H9 (cell line): Measurements from ENCODE around the gene SNX11. TPM values are rescaled to one million over a fixed set of nuclear protein-coding genes. Genes with fewer than 3 reads are reported as not detected.

Experiments
- DNase-seq: peaks from one replicate; pipeline ENCODE4 v3.0.0-alpha.2; 2017
- H2AFZ ChIP-seq: one replicate; pipeline ENCODE4 v1.6.1; 2013; ENCODE audit warnings: mild to moderate bottlenecking, low read length, control low read depth, moderate library complexity
- H2AK5ac ChIP-seq: 2 replicates; pipeline ENCODE4 v1.6.1; 2013; ENCODE audit warnings: low read length, control low read depth, mixed read lengths; ENCODE audit not compliant: insufficient read length
- H2BK120ac ChIP-seq: one replicate; pipeline ENCODE4 v1.6.1; 2013; ENCODE audit warnings: low read depth, mild to moderate bottlenecking, low read length, control low read depth, inconsistent platforms; ENCODE audit not compliant: poor library complexity, severe bottlenecking
- H2BK12ac ChIP-seq: 2 replicates; pipeline ENCODE4 v1.6.1; 2013; ENCODE audit warnings: low read length, control low read depth, mixed read lengths, low read depth; ENCODE audit not compliant: insufficient read length
- H2BK15ac ChIP-seq: 2 replicates; pipeline ENCODE4 v1.6.1; 2013; ENCODE audit warnings: low read depth, low read length, control low read depth
- H2BK20ac ChIP-seq: one replicate; pipeline ENCODE4 v1.6.1; 2013; ENCODE audit warnings: low read depth, mild to moderate bottlenecking, low read length, control low read depth, inconsistent platforms; ENCODE audit not compliant: poor library complexity, severe bottlenecking
- H2BK5ac ChIP-seq: 2 replicates; pipeline ENCODE4 v1.6.1; 2013; ENCODE audit warnings: low read length, control low read depth, mixed read lengths; ENCODE audit not compliant: insufficient read length
- H3K14ac ChIP-seq: 2 replicates; pipeline ENCODE4 v1.6.1; 2013; ENCODE audit warnings: low read length, control low read depth; ENCODE audit not compliant: insufficient read depth
- H3K18ac ChIP-seq: 2 replicates; pipeline ENCODE4 v1.6.1; 2013; ENCODE audit warnings: low read depth, mild to moderate bottlenecking, mixed read lengths, low read length, control low read depth; ENCODE audit not compliant: insufficient read length
- H3K23ac ChIP-seq: 2 replicates; pipeline ENCODE4 v1.6.1; 2013; ENCODE audit warnings: low read length, control low read depth, mixed read lengths, low read depth; ENCODE audit not compliant: insufficient read length
- H3K23me2 ChIP-seq: 2 replicates; pipeline ENCODE4 v1.6.1; 2013; ENCODE audit warnings: low read depth, mild to moderate bottlenecking, mixed read lengths, low read length, control low read depth; ENCODE audit not compliant: insufficient read length, poor library complexity, severe bottlenecking
- H3K27ac ChIP-seq: 2 replicates; pipeline ENCODE4 v1.5.1; 2013; ENCODE audit warnings: low read length, control low read depth, mixed read lengths, low read depth; ENCODE audit not compliant: insufficient read length
- H3K27me3 ChIP-seq: 2 replicates; pipeline ENCODE4 v1.6.1; 2013; ENCODE audit warnings: low read length, control low read depth, inconsistent platforms; ENCODE audit not compliant: insufficient read depth
- H3K4ac ChIP-seq: 2 replicates; pipeline ENCODE4 v1.6.1; 2013; ENCODE audit warnings: low read depth, mild to moderate bottlenecking, control low read depth, inconsistent platforms, low read length, moderate library complexity
- H3K4me1 ChIP-seq: 2 replicates; pipeline ENCODE4 v1.6.1; 2013; ENCODE audit warnings: low read length, control low read depth, inconsistent platforms; ENCODE audit not compliant: insufficient read depth
- H3K4me2 ChIP-seq: 2 replicates; pipeline ENCODE4 v1.6.1; 2013; ENCODE audit warnings: low read length, control low read depth, mixed read lengths; ENCODE audit not compliant: insufficient read length, insufficient read depth
- H3K56ac ChIP-seq: 2 replicates; pipeline ENCODE4 v1.6.1; 2013; ENCODE audit warnings: low read depth, mild to moderate bottlenecking, mixed read lengths, low read length, control low read depth; ENCODE audit not compliant: insufficient read length
- H3K79me1 ChIP-seq: 2 replicates; pipeline ENCODE4 v1.6.1; 2013; ENCODE audit warnings: low read depth, mild to moderate bottlenecking, moderate library complexity, low read length, control low read depth, inconsistent platforms; ENCODE audit not compliant: insufficient read depth, poor library complexity, severe bottlenecking
- H3K79me2 ChIP-seq: 2 replicates; pipeline ENCODE4 v1.6.1; 2013; ENCODE audit warnings: low read length, control low read depth, inconsistent platforms; ENCODE audit not compliant: insufficient read depth
- H3K9ac ChIP-seq: 2 replicates; pipeline ENCODE4 v1.6.1; 2013; ENCODE audit warnings: low read length, control low read depth, mixed read lengths; ENCODE audit not compliant: insufficient read length; ENCODE audit errors: extremely low read depth
- H3K9me3 ChIP-seq: one replicate; pipeline ENCODE4 v1.6.1; 2013; ENCODE audit warnings: low read depth, low read length, inconsistent platforms; ENCODE audit not compliant: control insufficient read depth
- H3T11ph ChIP-seq: one replicate; pipeline ENCODE4 v1.6.1; 2013; ENCODE audit warnings: mild to moderate bottlenecking, low read length, control low read depth, inconsistent platforms
- H4K20me1 ChIP-seq: one replicate; pipeline ENCODE4 v1.6.1; 2013; ENCODE audit not compliant: control insufficient read depth, insufficient read length, insufficient read depth
- H4K5ac ChIP-seq: 2 replicates; pipeline ENCODE4 v1.6.1; 2013; ENCODE audit warnings: low read depth, mild to moderate bottlenecking, mixed read lengths, low read length, control low read depth; ENCODE audit not compliant: insufficient read length
- H4K8ac ChIP-seq: replicated peaks from 2 replicates; pipeline ENCODE4 v1.6.1; 2013; ENCODE audit warnings: low read length, control low read depth, mixed read lengths, low read depth; ENCODE audit not compliant: insufficient read length
- H4K91ac ChIP-seq: 2 replicates; pipeline ENCODE4 v1.6.1; 2013; ENCODE audit warnings: low read depth, mild to moderate bottlenecking, moderate library complexity, mixed read lengths, low read length, control low read depth; ENCODE audit not compliant: insufficient read length
- H3K27ac Mint-ChIP-seq, 3 experiments: 2 replicates in 2 of 3; 3 replicates in 1 of 3; pipeline ENCODE4 v1.8.0; 2020 to 2021; ENCODE audit warnings: mixed read lengths in 3 of 3, mild to moderate bottlenecking in 1 of 3, moderate library complexity in 1 of 3
- H3K27me3 Mint-ChIP-seq: 2 replicates; pipeline ENCODE4 v1.8.0; 2021; ENCODE audit warnings: low read depth, mild to moderate bottlenecking, moderate library complexity, mixed read lengths
- H3K36me3 Mint-ChIP-seq, 3 experiments: 2 replicates in 2 of 3; 3 replicates in 1 of 3; pipeline ENCODE4 v1.8.0; 2020 to 2021; ENCODE audit warnings: low read depth in 3 of 3, mixed read lengths in 3 of 3; ENCODE audit not compliant: insufficient read depth in 1 of 3
- H3K4me1 Mint-ChIP-seq, 2 experiments: 2 replicates each; pipeline ENCODE4 v1.8.0; 2020; ENCODE audit warnings: mixed read lengths in 2 of 2
- H3K4me3 Mint-ChIP-seq, 2 experiments: 2 replicates in 1 of 2; 3 replicates in 1 of 2; pipeline ENCODE4 v1.8.0; 2020 to 2021; ENCODE audit warnings: mild to moderate bottlenecking in 2 of 2, mixed read lengths in 2 of 2, moderate library complexity in 1 of 2
- H3K9me3 Mint-ChIP-seq, 2 experiments: 2 replicates in 1 of 2; 3 replicates in 1 of 2; pipeline ENCODE4 v1.8.0; 2020; ENCODE audit warnings: mild to moderate bottlenecking in 2 of 2, mixed read lengths in 2 of 2, moderate library complexity in 1 of 2
- WGBS: extraction: QIAGEN DNeasy Blood & Tissue Kit; methylation state at CpG from one replicate; pipeline ENCODE4 v1.1.7; 2013; ENCODE audit warnings: missing lambda C conversion rate, low lambda C conversion rate, mixed read lengths; ENCODE audit not compliant: insufficient read length; ENCODE audit errors: extremely low coverage; 5-methylcytosine and 5-hydroxymethylcytosine counted together
- total RNA-seq: library from RNA; stranded (reverse); gene quantifications from 2 replicates; pipeline ENCODE4 v1.2.1, GENCODE V29; 2021
- TF ChIP-seq, protein P1 (sequence below): fragments of 200-600 bp; sonication (generic); conservative IDR thresholded peaks from 3 replicates; pipeline ENCODE4 v1.8.0; 2021; ENCODE audit warnings: antibody characterized with exemption, mild to moderate bottlenecking

Gene SNX11
- total RNA-seq, 1 experiment from 2014 or later: 20.0 TPM

DNA sequence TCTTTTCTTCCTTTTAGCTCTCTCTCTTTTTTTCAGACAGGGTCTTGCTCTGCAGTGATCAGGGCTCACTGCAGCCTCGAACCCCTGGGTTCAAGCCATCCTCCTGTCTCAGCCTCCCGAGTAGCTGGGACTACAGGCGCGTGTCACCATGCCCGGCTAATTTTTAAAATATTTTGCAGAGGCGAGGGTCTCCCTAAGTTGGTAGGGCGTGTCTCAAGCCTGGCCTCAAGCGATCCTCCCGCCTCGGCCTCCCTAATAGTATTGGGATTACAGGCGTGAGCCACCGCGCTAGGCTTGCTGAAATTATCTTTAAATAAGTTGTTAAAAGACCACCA lies 797 bp upstream of the SNX11 start:
- peaks cover 0 to 8% of the 10 kb centered on the region in 2 experiments; a peak in 4 of 5 replicates for H3K9me3 Mint-ChIP-seq
- H3K27ac Mint-ChIP-seq: no peak overlapping the region
- H3K4me3 Mint-ChIP-seq: peak overlapping the region; percentile 84 to 96
- Histone ChIP-seq H4K5ac (no peak overlapping the region), H2BK120ac (no peak overlapping the region), H3K27me3 (no peaks in the 10 kb centered on the region), H3K79me1 (peaks cover 4% of the 10 kb centered on the region), H3K9me3 (no peaks in the 10 kb centered on the region), H3K27ac (no peak overlapping the region), H4K8ac (no peak overlapping the region), H3T11ph (no peak overlapping the region), H2BK20ac (no peak overlapping the region), H3K56ac (no peak overlapping the region), H3K18ac (no peak overlapping the region), H4K91ac (no peak overlapping the region), H3K9ac (no peak overlapping the region), H2BK12ac (no peak overlapping the region), H3K4ac (no peak overlapping the region), H3K23me2 (peaks cover 3% of the 10 kb centered on the region), H3K4me2 (peak overlapping the region; percentile 94), H3K4me1 (peaks cover 4% of the 10 kb centered on the region; the same call in 1 of the 2 replicates), H2BK5ac (no peak overlapping the region), H3K79me2 (peaks cover 8% of the 10 kb centered on the region; the same call in 1 of the 2 replicates), H2AFZ (no peak overlapping the region), H4K20me1 (no peaks in the 10 kb centered on the region), H2BK15ac (no peak overlapping the region), H2AK5ac (no peak overlapping the region), H3K23ac (no peak overlapping the region), H3K14ac (no peak overlapping the region)
- peaks cover 4 to 5% (median 5%) of the 10 kb centered on the region in 3 experiments; a peak in 4 of 7 replicates for H3K36me3 Mint-ChIP-seq
- H3K4me1 Mint-ChIP-seq: peaks cover 10 to 12% of the 10 kb centered on the region in 2 experiments
- TF ChIP-seq, protein P1, sequence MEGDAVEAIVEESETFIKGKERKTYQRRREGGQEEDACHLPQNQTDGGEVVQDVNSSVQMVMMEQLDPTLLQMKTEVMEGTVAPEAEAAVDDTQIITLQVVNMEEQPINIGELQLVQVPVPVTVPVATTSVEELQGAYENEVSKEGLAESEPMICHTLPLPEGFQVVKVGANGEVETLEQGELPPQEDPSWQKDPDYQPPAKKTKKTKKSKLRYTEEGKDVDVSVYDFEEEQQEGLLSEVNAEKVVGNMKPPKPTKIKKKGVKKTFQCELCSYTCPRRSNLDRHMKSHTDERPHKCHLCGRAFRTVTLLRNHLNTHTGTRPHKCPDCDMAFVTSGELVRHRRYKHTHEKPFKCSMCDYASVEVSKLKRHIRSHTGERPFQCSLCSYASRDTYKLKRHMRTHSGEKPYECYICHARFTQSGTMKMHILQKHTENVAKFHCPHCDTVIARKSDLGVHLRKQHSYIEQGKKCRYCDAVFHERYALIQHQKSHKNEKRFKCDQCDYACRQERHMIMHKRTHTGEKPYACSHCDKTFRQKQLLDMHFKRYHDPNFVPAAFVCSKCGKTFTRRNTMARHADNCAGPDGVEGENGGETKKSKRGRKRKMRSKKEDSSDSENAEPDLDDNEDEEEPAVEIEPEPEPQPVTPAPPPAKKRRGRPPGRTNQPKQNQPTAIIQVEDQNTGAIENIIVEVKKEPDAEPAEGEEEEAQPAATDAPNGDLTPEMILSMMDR: no peak
- no CpG with 5 or more reads among the region's 13 CpGs for WGBS
- peaks cover 8% of the 10 kb centered on the region for H3K27me3 Mint-ChIP-seq
- DNase-seq: no peak
